Activated CD8-positive, alpha-beta memory T cell treated with anti-CD3 and anti-CD28 coated beads, Interleukin-2, amount 50 U/mL, for 4 hours (primary cell): ENCODE results near the gene GTF3C5.
"Not testable (repeated sequence)": the region's sequence is repeated elsewhere in the genome, so short reads cannot be mapped to it uniquely, and the experiment has no call there.

Experiments used
- DNase-seq: peaks from one replicate; pipeline ENCODE4 v3.0.0-alpha.2; 2020

Gene GTF3C5

GRCh38 chr9:133030317-133031129 is at the start of gene GTF3C5:
GTF3C5 (plus strand) TSS chr9:133030997; CDS start chr9:133031012, 15 bp downstream.
- DNase-seq: peak; percentile 88

- no peak for DNase-seq
Measured at GRCh38 chr9:132982458-132982857, 48.3 kb upstream of the GTF3C5 start.

- no peak for DNase-seq
Measured at GRCh38 chr9:132983491-132984201, 47.2 kb upstream of the GTF3C5 start.

- no peak for DNase-seq
Measured at GRCh38 chr9:132984202-132985070, 46.4 kb upstream of the GTF3C5 start.

- DNase-seq: no peak
Measured at GRCh38 chr9:132985071-132985350, 45.8 kb upstream of the GTF3C5 start.

- no peak for DNase-seq
Measured at GRCh38 chr9:132985489-132985888, 45.3 kb upstream of the GTF3C5 start.

- DNase-seq: no peak
Measured at GRCh38 chr9:132986114-132986513, 44.7 kb upstream of the GTF3C5 start.

- DNase-seq: no peak
Measured at GRCh38 chr9:132986640-132987620, 43.9 kb upstream of the GTF3C5 start.

- no peak for DNase-seq
Measured at GRCh38 chr9:132988244-132989013, 42.4 kb upstream of the GTF3C5 start.

- DNase-seq: no peak
Measured at GRCh38 chr9:132989014-132989310, 41.8 kb upstream of the GTF3C5 start.

- no peak for DNase-seq
Measured at GRCh38 chr9:132989414-132989996, 41.3 kb upstream of the GTF3C5 start.

GRCh38 chr9:132989998-132990557 is 40.7 kb upstream of the GTF3C5 start:
- DNase-seq: not testable (repeated sequence)

- DNase-seq: no peak
Measured at GRCh38 chr9:132990781-132991180, 40.0 kb upstream of the GTF3C5 start.

GRCh38 chr9:132991351-132992300 is 39.2 kb upstream of the GTF3C5 start:
- no peak for DNase-seq

GRCh38 chr9:132993511-132993939 is 37.3 kb upstream of the GTF3C5 start:
- DNase-seq: no peak

GRCh38 chr9:132994410-132995120 is 36.2 kb upstream of the GTF3C5 start:
- DNase-seq: no peak

GRCh38 chr9:132995121-132995420 is 35.7 kb upstream of the GTF3C5 start:
- no peak for DNase-seq

GRCh38 chr9:132995879-132996278 is 34.9 kb upstream of the GTF3C5 start:
- DNase-seq: no peak

- no peak for DNase-seq
Measured at GRCh38 chr9:132996526-132996925, 34.3 kb upstream of the GTF3C5 start.
